ENCODE measurements around the gene RTEL1.

GRCh38 chr20:63641146-63641791 is 16.8 kb upstream of the RTEL1 start:
- TF ChIP-seq CTCF (IDR thresholded peaks at IDR 0.05; ENCODE audit: poor library complexity, severe bottlenecking) (no peak), EP300 (conservative IDR thresholded peaks at IDR 0.05; ENCODE audit: poor library complexity, severe bottlenecking) (no peak), EZH2 (IDR thresholded peaks at IDR 0.05; ENCODE audit: borderline replicate concordance, insufficient read depth, low read length, poor library complexity, severe bottlenecking) (no peak), SMC3 (conservative IDR thresholded peaks at IDR 0.05; ENCODE audit: poor library complexity) (no peak), POLR2AphosphoS5 (IDR thresholded peaks at IDR 0.05) (no peak), MXI1 (conservative IDR thresholded peaks at IDR 0.05; ENCODE audit: poor library complexity, severe bottlenecking) (no peak), TAF1 (IDR thresholded peaks at IDR 0.05; ENCODE audit: low read depth) (no peak)
